HG03469 (cell line): ENCODE results near the gene ALDH1A2.

ENCODE experiments used
- ATAC-seq: cut with Tn5 transposase; IDR thresholded peaks from one replicate; pipeline ENCODE4 v1.9.1; 2021; ENCODE audit warnings: mild to moderate bottlenecking, moderate library complexity, moderate number of reproducible peaks; ENCODE audit not compliant: unreplicated experiment

Gene ALDH1A2

DNA sequence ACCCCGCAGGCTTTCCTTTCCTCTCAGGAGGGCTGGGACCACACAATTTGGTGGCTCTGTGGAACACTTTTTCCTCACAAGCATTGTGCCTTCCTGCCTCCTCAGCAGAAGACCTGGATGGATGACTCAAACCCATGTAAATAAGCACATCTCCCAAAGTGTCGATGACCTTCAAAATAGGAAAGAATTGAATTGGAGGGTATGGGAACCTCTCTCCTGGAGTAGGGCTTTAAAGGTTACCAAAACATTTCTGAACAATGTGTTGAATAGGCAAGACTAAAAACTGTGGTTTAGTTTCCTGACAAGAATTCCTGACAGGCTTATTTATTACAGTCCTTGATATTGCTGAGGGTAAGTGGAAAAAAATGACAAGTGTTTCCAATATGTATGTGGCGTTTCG lies 118.2 kb downstream of the ALDH1A2 start:
- ATAC-seq: no peak

DNA sequence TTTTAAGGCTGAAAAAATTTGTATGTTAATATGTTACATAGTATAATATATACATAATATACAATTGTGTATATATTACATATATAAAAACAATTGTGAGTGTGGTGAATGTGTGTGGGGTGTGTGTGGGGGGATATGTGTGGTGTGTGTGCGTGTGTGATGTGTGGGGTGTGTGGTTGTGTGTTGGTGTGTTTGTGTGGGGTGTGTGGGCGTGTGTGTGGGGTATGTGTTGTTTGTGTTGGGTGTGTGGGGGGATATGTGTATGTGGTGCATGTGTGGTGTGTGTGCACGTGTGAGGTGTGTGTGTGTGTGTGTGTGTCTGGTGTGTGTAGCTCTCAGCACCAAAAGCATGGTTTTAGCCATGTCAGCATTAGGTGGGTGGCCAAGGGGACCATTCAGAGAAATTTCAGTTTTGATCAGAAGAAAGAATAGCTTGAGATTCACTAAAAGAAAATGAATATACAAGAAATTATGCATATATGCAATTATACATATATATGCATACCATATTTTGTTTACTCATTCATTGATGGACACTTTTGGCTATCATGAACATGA lies 118.9 kb downstream of the ALDH1A2 start:
- ATAC-seq: no peak

DNA sequence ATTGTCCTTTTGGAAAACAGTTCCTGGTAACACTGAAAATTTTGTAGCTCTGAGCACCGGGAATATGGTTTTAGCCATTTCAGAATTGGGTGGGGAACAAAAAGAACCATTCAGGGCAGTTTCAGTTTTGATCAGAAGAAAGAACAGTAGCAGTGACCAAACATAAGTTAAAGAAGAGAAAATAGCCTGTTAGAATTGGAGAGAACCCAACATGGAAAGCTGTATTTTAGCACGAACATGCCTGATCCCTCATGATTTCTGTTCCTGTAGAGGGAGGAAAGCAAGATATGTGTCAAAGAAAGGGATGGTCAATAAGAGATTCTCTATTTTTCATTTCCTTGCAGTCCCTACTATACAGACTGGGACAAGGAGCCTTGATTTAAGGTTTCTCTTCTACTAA lies 119.9 kb downstream of the ALDH1A2 start:
- ATAC-seq: no peak

DNA sequence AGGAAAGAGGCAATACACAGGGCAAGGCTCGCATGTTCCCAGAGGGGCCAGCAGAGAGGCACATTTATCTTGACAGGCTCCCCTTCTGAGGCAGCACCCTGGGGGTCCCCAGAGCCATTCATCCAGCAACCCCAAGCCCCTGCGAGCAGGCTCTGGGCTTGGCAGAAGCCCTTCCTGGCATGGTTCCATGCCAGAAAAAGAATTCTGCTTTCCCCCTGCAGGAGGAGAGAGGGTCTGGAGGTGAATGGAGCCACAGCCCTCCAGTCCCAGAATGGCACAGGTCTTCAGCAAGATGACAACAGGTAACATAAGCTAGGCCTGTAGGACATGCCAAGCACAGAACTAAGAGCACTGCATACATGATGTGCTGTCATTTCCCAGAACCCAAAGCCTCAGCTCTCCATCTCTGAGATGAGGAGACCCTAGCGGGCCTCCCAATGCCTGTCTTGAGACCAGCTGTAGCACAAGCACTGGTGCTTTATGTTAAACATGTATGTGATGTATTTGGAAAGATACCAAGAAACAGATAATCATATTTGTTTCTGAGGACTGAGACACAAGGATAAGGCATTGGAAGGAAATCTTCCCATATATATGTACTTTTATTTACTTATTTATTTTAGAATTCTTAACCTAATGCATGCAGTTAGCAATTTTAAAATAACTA lies 121.6 kb downstream of the ALDH1A2 start:
- ATAC-seq: no peak

DNA sequence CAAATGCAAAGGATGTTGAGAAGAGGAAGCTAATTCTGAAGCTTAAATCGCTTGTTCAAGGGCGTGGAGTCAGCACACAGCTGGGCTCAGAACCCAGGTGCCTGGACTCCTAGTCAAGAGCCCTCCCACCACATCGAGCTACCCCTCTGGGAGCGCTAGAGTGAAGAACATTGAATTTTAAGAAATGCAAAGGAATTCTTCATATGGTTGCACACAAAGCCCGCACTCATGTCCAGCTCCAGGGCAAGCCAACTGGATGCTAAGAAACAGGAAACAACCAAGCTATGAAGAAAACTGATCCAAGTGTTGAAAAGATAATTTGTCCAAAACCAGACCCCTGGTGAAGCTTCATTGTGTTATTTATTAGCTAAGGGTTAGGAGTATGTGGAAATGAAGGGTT lies 122.3 kb downstream of the ALDH1A2 start:
- no peak for ATAC-seq

DNA sequence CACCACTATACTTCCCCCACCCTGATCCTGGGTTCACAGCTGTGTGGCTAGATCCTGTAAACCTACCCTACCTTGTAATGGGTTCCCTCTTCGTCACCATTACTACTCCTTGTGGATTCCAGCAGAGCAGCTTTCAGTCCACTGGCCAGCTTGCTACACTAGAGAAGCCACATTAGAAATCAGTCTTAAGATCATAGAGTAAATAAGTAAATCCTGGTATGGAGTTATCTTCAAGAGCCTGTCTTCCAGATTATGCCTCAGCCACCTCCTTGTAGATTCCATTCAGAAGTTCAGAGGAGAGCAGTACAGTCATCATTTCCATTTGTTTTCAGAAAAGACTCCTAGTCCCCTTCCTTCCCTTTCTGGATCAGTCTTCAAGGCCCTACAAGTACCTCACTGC lies 123.7 kb downstream of the ALDH1A2 start:
- ATAC-seq: no peak

DNA sequence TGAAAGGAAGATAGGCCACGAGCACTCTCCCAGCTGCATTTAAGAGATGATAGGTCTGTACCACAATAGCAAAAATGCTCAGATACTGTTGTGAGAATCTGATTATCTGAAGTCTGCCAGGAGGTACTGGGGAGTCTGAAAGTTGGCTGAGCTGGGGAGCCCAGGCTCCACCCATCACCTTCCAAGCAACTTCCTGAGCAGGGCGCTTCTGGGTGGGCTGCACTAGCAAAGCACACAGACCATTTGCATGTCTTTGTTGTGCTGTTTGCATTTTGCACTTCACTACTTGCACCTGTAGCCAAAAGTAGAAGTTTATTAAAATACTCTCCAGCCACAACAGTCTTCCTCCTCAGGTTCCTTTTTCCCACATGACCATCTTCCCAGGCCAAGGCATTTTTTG lies 133.2 kb downstream of the ALDH1A2 start:
- no peak for ATAC-seq

DNA sequence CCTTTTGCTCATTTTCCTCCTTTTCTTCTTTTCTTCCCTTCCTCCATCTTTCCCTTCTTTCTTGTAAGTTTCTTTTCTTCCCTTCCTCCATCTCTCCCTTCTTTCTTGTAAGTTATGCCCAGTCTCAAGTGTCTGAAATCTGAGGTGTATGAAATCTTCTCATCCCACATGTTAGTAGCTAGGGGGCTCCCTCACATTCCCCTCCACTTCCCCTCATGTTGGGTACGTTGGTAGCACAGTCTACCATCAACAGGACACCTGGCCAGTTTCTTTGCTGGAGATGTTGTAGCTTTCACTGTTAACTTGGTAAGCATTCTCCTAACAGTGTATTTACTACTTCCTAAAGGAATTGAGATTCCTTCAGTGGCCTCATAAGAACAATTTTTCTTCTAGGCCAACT lies 133.9 kb downstream of the ALDH1A2 start:
- no peak for ATAC-seq

DNA sequence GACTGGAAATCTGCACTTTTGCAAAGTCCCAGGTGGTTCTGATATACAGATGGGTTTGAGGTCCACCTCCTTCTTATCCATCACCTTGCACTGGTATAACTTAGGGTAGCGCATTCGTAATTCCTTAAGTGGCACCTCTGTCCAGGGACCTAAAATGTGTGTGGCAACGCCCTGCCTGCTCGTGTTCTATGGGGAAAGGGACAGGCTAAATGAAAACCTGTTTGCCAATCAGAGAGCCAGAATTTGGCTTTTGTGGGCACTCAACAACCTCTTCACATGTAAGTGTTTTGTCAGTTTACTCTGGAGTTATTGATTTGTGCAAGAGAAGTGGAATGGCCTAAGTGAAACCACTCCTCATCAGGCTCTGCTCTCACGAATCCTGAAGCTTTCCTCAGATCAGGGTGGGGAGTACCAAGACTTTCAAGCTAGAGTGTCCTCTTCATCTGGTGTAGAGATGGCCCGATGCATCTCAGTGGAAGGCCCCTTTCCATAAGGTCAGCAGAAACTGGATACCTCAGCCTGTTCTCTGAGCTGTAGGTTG lies 138.3 kb downstream of the ALDH1A2 start:
- no peak for ATAC-seq

DNA sequence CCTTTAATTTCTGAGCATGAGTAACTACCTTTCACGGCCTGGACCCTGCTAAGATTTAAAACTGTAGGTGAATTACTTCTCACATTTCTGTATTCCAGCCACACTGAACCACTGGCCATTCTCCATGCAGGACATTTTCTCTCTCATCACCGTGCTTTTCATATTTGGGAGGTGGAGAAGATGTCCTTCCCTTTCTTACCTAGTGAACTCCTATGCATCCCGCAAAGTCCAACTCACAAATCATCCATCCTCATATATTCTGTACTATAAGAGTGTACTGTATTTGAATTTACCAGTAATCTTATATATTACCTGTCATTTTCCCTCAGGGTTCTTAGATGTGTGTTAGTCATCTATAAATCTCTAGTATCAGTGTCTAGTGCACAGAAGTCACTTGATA lies 139.9 kb downstream of the ALDH1A2 start:
- no peak for ATAC-seq

DNA sequence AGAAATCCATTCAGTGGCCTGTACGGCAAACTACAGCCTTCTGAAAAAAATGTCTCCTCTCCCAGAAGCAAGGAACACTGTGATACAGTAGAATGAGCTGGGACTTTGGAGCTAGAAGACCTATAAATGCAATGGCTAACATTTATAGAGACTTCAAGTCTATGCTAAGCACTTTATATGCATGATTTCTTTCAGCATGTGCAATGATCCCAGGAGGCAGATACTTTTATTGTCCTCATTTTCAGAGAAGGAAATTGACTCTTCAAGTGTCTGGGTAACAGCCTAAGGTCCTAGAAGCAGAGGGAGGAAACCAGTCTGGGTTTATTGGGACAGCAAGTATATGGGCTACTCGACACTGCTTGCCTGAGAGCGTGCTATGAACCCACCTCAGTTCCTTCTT lies 140.9 kb downstream of the ALDH1A2 start:
- ATAC-seq: no peak

DNA sequence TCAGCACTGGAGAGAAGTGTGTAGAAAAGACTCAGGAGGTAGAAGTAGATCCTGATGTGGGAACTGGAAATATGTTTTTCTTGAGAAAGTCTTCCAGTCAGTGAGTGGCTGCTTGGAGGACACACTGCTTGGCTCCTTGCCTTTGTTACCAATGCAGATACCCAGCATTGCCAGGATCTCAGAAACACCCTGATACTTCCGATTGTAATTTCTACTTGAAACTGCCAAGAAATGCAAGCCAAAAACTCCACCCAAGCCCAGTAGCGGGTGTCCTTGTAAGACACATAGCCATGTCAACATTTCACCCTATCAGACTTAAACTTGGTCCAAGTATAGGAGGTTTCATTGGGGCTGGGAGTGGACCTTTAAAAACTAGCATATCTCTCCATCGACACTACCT lies 141.8 kb downstream of the ALDH1A2 start:
- no peak for ATAC-seq

DNA sequence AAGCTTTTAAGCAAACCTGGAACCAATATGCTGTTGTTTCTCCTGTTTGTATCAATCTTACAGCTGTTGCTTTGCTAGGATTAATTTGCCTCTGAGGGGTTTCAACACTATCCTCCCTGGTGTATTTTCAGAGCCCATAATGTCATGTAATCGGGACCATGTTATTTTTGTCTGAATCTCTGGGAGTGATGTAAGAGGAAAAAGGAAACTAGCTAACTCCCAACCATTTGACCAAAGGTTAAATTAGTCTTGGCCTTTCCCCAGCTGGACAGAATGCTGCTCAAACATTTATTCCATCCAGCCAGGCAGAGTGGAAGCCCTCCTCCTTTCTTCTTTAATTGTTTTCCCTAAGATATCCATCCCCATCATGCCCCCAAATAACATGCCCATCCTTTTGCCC lies 142.2 kb downstream of the ALDH1A2 start:
- no peak for ATAC-seq

DNA sequence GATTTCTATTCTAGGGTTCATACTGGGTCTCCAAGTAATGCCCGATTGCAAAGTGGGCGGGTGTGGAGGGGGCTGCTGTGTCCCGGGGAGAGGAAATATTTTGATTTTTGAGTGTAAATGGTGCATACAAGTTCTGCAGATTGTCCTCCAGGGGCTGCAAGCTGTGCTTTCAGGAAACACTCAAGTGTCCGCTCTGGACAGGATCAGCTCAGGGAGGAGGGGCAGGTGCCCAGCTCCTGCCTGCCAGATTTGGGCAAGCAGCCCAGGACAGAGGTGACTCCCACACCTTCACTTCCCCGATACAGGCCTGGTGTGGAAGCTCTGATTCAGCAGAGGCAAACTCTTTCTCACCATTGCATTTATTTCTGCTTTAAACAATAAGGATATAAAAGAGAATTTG lies 142.7 kb downstream of the ALDH1A2 start:
- ATAC-seq: no peak

DNA sequence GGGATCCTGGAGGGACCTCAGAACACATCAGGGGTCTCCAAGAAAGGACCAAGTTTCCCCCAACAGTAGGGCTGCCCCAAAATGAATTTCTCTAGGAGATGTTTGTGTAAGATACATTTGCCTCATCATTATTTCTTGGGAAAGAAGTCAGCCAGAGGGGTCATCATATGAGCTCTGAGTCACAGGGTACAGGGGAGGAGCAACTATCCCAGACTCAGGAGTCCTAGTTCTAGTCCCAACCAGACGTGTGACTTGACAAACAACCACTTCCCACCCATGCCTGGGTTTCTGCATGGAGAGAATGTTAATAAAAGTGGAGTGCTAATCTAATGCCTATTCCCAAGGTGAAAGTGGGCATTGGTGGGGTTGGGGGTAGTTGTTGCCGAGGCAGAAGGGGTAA lies 144.1 kb downstream of the ALDH1A2 start:
- ATAC-seq: no peak

DNA sequence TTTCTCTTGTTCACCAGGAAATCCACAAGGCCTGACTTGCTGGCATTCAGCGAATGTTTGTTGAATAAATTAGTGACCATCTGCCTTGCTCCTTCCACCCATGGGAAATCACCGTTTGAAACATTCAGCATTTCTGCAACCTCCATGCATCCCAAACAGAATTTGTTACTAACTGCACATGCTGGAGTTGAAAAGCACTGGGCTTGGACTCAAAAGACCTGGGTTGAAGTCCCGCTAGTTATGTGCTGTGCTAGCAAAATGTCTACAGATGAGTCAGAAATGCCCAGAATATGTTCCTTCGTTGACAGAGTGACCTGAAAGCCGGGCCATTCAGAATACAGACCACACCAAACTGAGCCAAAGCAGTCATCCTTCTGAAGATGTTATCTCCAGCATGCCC lies 144.6 kb downstream of the ALDH1A2 start:
- no peak for ATAC-seq

DNA sequence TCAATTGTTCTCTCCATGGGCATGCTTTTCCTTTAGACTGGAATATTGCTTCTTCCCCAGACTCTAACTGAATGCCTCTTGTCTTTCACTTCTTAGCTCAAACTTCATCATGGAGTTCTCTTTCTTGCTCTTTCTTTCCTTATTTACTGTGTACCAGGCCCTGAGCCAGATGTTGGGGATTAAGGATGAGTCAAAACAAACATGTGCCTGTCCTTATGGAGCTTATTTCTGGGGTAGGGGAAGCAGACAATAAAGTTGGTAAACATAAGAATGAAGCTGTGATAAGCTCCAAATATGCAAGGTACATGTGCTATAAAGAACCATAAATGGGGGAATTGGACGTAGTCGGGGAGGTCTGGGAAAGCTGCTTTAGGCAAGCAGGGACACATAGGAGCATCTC lies 145.8 kb downstream of the ALDH1A2 start:
- no peak for ATAC-seq

DNA sequence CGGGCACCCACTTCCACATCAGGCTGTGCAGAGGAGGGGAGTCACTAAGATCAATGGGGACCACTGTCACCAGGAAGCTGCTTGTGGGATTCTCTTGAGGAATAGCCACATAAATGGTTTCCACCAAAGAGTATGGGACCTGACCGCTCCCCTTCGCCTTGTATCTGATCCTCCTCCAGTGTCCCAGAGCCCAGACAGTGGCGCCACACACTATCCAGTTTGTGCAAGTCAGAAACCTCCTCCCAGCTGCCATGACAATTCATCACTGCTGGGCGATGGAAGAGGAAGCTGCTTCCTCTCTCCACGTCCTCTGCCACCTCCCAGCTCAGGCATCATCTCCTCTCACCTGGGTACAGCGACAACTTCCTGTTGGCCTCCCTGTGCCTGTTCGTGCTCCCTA lies 147.5 kb downstream of the ALDH1A2 start:
- no peak for ATAC-seq

DNA sequence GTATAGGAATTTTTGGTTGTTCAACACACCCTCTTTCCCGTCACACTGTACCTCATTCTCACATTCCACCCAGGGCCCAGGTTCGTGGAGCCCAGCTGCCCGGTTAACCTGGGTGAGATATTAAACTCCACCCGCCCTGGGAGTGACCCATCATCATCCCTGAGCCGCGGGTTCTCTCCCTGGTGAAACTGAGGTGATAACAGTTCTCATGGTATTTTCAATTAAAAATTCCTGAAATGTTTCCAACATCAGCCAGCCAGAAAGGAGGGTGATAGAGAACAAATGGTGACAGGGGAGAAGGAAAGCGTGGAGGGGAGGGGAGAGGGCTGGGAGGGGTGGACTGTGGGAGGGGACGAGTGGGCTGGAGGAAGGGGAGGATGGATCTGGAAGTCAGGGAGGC lies 148.8 kb downstream of the ALDH1A2 start:
- ATAC-seq: no peak

DNA sequence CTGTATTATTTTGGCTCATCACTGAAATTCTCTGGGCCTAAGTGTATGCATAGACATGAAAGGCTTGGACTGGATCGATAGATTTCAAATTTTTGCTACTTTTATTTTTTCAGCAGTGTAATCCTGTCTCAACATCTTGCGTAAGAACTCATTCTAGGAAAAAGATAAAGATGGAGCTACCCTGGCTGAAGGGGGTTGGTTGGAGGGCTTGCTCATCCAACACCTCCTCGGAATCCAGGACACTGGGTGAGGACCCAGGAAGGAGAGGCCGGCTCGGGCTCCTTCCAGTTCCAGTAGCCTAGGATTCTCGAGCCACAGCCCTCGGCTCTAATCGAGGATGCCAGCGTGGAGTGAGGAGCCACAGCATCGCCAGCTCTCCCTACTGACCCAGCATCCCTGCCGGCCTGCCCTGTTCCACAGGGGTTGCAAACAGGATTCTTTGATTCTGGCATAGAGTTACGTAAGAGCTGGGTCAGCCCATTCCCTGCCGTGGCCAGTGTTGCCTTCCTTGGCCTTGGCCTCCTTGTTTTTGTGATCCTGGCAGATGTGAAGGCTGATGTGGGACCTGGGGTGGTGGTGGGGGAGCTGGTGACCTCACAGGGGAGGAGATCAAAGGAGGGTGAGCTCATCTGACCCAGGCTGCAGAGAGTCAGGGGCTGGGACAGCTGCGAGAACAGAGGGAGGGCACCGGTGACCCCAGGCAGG lies 149.5 kb downstream of the ALDH1A2 start:
- no peak for ATAC-seq

DNA sequence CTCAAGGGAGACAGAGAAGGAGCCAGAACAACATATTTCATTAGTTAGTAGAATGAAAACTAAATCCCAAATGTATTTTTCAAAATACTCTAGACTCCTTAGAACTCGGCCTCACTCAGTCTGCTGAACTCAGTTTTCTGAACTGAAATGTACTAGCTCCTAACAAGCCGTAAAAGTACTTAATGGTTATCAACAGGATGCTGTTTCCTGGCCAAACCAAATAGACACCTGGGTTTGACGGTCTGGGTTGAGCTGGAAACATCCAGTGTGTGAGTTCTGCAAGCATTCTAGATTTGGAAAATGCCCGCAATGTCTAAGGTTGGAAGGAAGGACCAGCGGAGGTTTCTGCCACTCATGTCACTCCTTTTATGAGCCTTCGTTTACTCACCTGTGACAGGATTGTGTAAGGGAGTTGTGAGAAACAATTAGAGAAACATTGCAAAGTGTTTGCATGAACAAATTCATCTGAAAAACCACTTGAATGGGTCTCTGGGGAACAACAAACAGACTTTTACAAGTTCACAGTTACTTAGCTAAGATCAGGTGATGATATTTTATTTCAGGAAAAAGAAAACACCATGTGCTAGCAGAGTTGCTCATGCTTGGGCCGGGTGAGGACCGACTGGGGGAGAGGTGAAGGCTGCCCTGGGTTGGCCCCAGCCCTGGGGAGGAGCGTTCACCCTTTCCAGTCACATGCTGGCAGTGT lies 151.0 kb downstream of the ALDH1A2 start:
- ATAC-seq: no peak

DNA sequence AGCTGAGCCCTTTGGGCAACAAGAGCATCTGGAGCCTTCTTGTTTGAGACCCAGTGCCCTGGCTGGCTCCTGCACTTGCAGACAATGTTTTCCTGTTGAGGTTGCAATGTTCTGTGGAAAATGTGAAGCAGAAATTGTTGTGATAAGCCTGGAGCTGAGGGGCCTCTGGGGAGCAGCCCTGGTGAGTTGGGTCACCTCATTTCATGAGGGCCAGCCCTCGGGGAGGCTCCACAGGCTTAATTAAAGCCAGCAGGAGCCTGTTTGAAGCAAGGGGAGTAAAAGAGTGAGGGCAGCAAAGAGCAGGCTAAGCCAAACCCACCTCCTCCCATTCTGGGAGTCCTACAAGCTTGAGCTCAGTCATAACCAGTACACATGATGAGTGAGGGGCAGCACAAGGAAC lies 154.3 kb downstream of the ALDH1A2 start:
- no peak for ATAC-seq
